IPS-20b (cell line): ENCODE results near the gene KPTN.

Experiments used
- H3K27ac ChIP-seq: one replicate; pipeline ENCODE4 v1.5.1; 2013; ENCODE audit warnings: low read length
- H3K27me3 ChIP-seq: 2 replicates; pipeline ENCODE4 v1.6.1; 2013; ENCODE audit warnings: mild to moderate bottlenecking, low read length, inconsistent platforms; ENCODE audit not compliant: insufficient read depth
- H3K36me3 ChIP-seq: 2 replicates; pipeline ENCODE4 v1.6.1; 2013; ENCODE audit warnings: low read depth, mild to moderate bottlenecking, inconsistent platforms, low read length, moderate library complexity; ENCODE audit not compliant: insufficient read depth
- H3K4me1 ChIP-seq: 2 replicates; pipeline ENCODE4 v1.6.1; 2013; ENCODE audit warnings: mild to moderate bottlenecking, control low read depth, inconsistent platforms, low read length, moderate library complexity; ENCODE audit not compliant: insufficient read depth
- H3K4me3 ChIP-seq: 2 replicates; pipeline ENCODE4 v1.5.1; 2013; ENCODE audit warnings: mild to moderate bottlenecking, low read length, inconsistent platforms
- H3K9ac ChIP-seq: 2 replicates; pipeline ENCODE4 v1.6.1; 2013; ENCODE audit warnings: low read depth, mild to moderate bottlenecking, inconsistent platforms, low read length, moderate library complexity
- H3K9me3 ChIP-seq: 2 replicates; pipeline ENCODE4 v1.6.1; 2013; ENCODE audit warnings: mild to moderate bottlenecking, low read depth, low read length, inconsistent platforms; ENCODE audit not compliant: insufficient read depth

KPTN gene

GRCh38 chr19:47459477-47459876 is 24.5 kb downstream of the KPTN start:
- no peaks in the 10 kb centered on the region for H3K4me1 ChIP-seq
- peaks cover 7% of the 10 kb centered on the region; the same call in 1 of the 2 replicates for H3K36me3 ChIP-seq
- H3K27me3 ChIP-seq, result peaks cover 26% of the 10 kb centered on the region
- no peak overlapping the region for H3K4me3 ChIP-seq
- no peak overlapping the region for H3K9ac ChIP-seq
- peaks cover 3% of the 10 kb centered on the region; the same call in 1 of the 2 replicates for H3K9me3 ChIP-seq
- no peak overlapping the region for H3K27ac ChIP-seq

- H3K4me3 ChIP-seq, result no peak overlapping the region
- H3K9me3 ChIP-seq, result peaks cover 3% of the 10 kb centered on the region; the same call in 1 of the 2 replicates
- H3K27me3 ChIP-seq, result peaks cover 26% of the 10 kb centered on the region
- no peaks in the 10 kb centered on the region for H3K4me1 ChIP-seq
- peaks cover 7% of the 10 kb centered on the region; the same call in 1 of the 2 replicates for H3K36me3 ChIP-seq
- H3K9ac ChIP-seq, result no peak overlapping the region
- no peak overlapping the region for H3K27ac ChIP-seq
Measured at GRCh38 chr19:47458672-47459071, 25.3 kb downstream of the KPTN start.

- Histone ChIP-seq H3K9ac (no peak overlapping the region), H3K9me3 (peaks cover 3% of the 10 kb centered on the region; the same call in 1 of the 2 replicates), H3K27ac (no peak overlapping the region), H3K4me1 (no peaks in the 10 kb centered on the region), H3K36me3 (peaks cover 7% of the 10 kb centered on the region; the same call in 1 of the 2 replicates), H3K27me3 (peaks cover 26% of the 10 kb centered on the region), H3K4me3 (no peak overlapping the region)
Measured at GRCh38 chr19:47456721-47457474, 27.1 kb downstream of the KPTN start.

- Histone ChIP-seq H3K4me1 (peaks cover 5% of the 10 kb centered on the region), H3K27ac (no peak overlapping the region), H3K9me3 (no peaks in the 10 kb centered on the region), H3K9ac (no peak overlapping the region), H3K27me3 (peaks cover 36% of the 10 kb centered on the region), H3K4me3 (no peak overlapping the region), H3K36me3 (no peaks in the 10 kb centered on the region)
Measured at GRCh38 chr19:47450478-47450877, 33.5 kb downstream of the KPTN start.

- Histone ChIP-seq H3K4me3 (peak overlapping the region; percentile 84), H3K36me3 (no peaks in the 10 kb centered on the region), H3K27me3 (peaks cover 49% of the 10 kb centered on the region), H3K27ac (no peak overlapping the region), H3K4me1 (peaks cover 5% of the 10 kb centered on the region), H3K9ac (no peak overlapping the region; the same call in 1 of the 2 replicates), H3K9me3 (no peaks in the 10 kb centered on the region)
Measured at GRCh38 chr19:47448360-47448727, 35.7 kb downstream of the KPTN start.

- H3K9ac ChIP-seq, result peak overlapping the region; percentile 53; the same call in 1 of the 2 replicates
- H3K4me1 ChIP-seq, result peaks cover 5% of the 10 kb centered on the region
- H3K27me3 ChIP-seq, result peaks cover 49% of the 10 kb centered on the region
- H3K4me3 ChIP-seq, result peak overlapping the region; percentile 84
- no peak overlapping the region for H3K27ac ChIP-seq
- H3K9me3 ChIP-seq, result no peaks in the 10 kb centered on the region
- no peaks in the 10 kb centered on the region for H3K36me3 ChIP-seq
Measured at GRCh38 chr19:47447470-47448359, 36.3 kb downstream of the KPTN start.

GRCh38 chr19:47446534-47447469 is 37.2 kb downstream of the KPTN start:
- Histone ChIP-seq H3K36me3 (no peaks in the 10 kb centered on the region), H3K27me3 (peaks cover 49% of the 10 kb centered on the region), H3K9me3 (no peaks in the 10 kb centered on the region), H3K4me1 (peaks cover 5% of the 10 kb centered on the region), H3K4me3 (peak overlapping the region; percentile 84), H3K9ac (peak overlapping the region; percentile 53; the same call in 1 of the 2 replicates), H3K27ac (no peak overlapping the region)

GRCh38 chr19:47445937-47446402 is 38.0 kb downstream of the KPTN start:
- Histone ChIP-seq H3K36me3 (no peaks in the 10 kb centered on the region), H3K9me3 (no peaks in the 10 kb centered on the region), H3K27me3 (peaks cover 49% of the 10 kb centered on the region), H3K9ac (no peak overlapping the region), H3K4me1 (peaks cover 5% of the 10 kb centered on the region), H3K4me3 (peak overlapping the region; percentile 84; the same call in 1 of the 2 replicates), H3K27ac (no peak overlapping the region)

- peak overlapping the region; percentile 39; the same call in 1 of the 2 replicates for H3K4me3 ChIP-seq
- H3K9ac ChIP-seq, result no peak overlapping the region
Measured at GRCh38 chr19:47445527-47445926, 38.5 kb downstream of the KPTN start.

GRCh38 chr19:47444388-47444821 is 39.6 kb downstream of the KPTN start:
- H3K27me3 ChIP-seq, result peaks cover 49% of the 10 kb centered on the region
- H3K36me3 ChIP-seq, result no peaks in the 10 kb centered on the region
- H3K9me3 ChIP-seq, result no peaks in the 10 kb centered on the region
- no peak overlapping the region for H3K9ac ChIP-seq
- H3K4me3 ChIP-seq, result no peak overlapping the region
- H3K27ac ChIP-seq, result no peak overlapping the region
- H3K4me1 ChIP-seq, result peaks cover 5% of the 10 kb centered on the region

More at GRCh38 chr19:47445527-47445926, 38.5 kb downstream of the KPTN start:
- Histone ChIP-seq H3K4me1 (peaks cover 5% of the 10 kb centered on the region), H3K27me3 (peaks cover 49% of the 10 kb centered on the region), H3K9me3 (no peaks in the 10 kb centered on the region), H3K27ac (no peak overlapping the region), H3K36me3 (no peaks in the 10 kb centered on the region)

GRCh38 chr19:47443331-47443730 is 40.7 kb downstream of the KPTN start:
- H3K9ac ChIP-seq, result no peak overlapping the region
- H3K4me1 ChIP-seq, result peaks cover 5% of the 10 kb centered on the region
- H3K27ac ChIP-seq, result no peak overlapping the region
- H3K4me3 ChIP-seq, result no peak overlapping the region
- H3K36me3 ChIP-seq, result no peaks in the 10 kb centered on the region
- H3K9me3 ChIP-seq, result no peaks in the 10 kb centered on the region
- peaks cover 40% of the 10 kb centered on the region for H3K27me3 ChIP-seq
